CD14-positive monocyte (primary cell): ENCODE data around the gene SIRPB2. TPM values are rescaled to one million over a fixed set of nuclear protein-coding genes. Genes with fewer than 3 reads are reported as not detected.
A peak's percentile ranks its signal among the peaks of the same experiment; 100 is the strongest.

ENCODE experiments used
- DNase-seq, 3 donors: peaks; one replicate each; pipeline ENCODE4 v3.0.0-alpha.2; 2011 to 2022
- H2AFZ ChIP-seq: 2 replicates; pipeline ENCODE4 v1.6.0; 2012; ENCODE audit warnings: mild to moderate bottlenecking, low read depth, low read length, inconsistent platforms; ENCODE audit not compliant: insufficient read depth, poor library complexity, severe bottlenecking
- H3K27ac ChIP-seq, 2 donors: 1 replicate in 1 of 2; 2 replicates in 1 of 2; pipeline ENCODE4 v1.5.1; 2012 to 2013; ENCODE audit warnings: low read length in 2 of 2, control low read depth in 1 of 2, inconsistent platforms in 1 of 2, low read depth in 1 of 2, mild to moderate bottlenecking in 1 of 2
- H3K27me3 ChIP-seq, 2 donors: one replicate each; pipeline versions ENCODE4 v1.6.0 to v1.6.1; 2011 to 2013; ENCODE audit warnings: low read length in 2 of 2; ENCODE audit not compliant: control insufficient read depth in 2 of 2, insufficient read depth in 2 of 2
- H3K36me3 ChIP-seq, 2 donors: replicated peaks in 1 of 2; 1 replicate in 1 of 2; 2 replicates in 1 of 2; pipeline versions ENCODE4 v1.5.1 to v1.6.1; 2012 to 2013; ENCODE audit warnings: low read length in 2 of 2, control low read depth in 1 of 2, inconsistent platforms in 1 of 2, mild to moderate bottlenecking in 1 of 2; ENCODE audit not compliant: insufficient read depth in 2 of 2, control insufficient read depth in 1 of 2
- H3K4me1 ChIP-seq, 2 donors: 1 replicate in 1 of 2; 2 replicates in 1 of 2; pipeline versions ENCODE4 v1.5.1 to v1.6.1; 2012 to 2013; ENCODE audit warnings: low read length in 2 of 2, control low read depth in 1 of 2, inconsistent platforms in 1 of 2, mild to moderate bottlenecking in 1 of 2, moderate library complexity in 1 of 2; ENCODE audit not compliant: insufficient read depth in 2 of 2, control insufficient read depth in 1 of 2
- H3K4me2 ChIP-seq: replicated peaks from 2 replicates; pipeline ENCODE3; 2012; ENCODE audit warnings: low read length, moderate library complexity, mild to moderate bottlenecking; ENCODE audit not compliant: poor library complexity, severe bottlenecking; ENCODE audit errors: extremely low read depth
- H3K4me3 ChIP-seq, 3 experiments: fragments of 200-600 bp in 1 of 3; sonication (generic) in 1 of 3; replicated peaks in 1 of 3; 1 replicate in 2 of 3; 2 replicates in 1 of 3; pipeline ENCODE4 v1.5.1; 2011 to 2013; ENCODE audit warnings: low read length in 3 of 3, mild to moderate bottlenecking in 3 of 3, control low read depth in 2 of 3, low read depth in 2 of 3, inconsistent platforms in 1 of 3, moderate library complexity in 1 of 3
- H3K79me2 ChIP-seq: 2 replicates; pipeline ENCODE4 v1.6.0; 2012; ENCODE audit warnings: mild to moderate bottlenecking, control low read depth, inconsistent platforms, low read length, moderate library complexity; ENCODE audit not compliant: insufficient read depth
- H3K9ac ChIP-seq: 2 replicates; pipeline ENCODE4 v1.6.0; 2017; ENCODE audit warnings: low read length, mild to moderate bottlenecking; ENCODE audit not compliant: insufficient read depth, poor library complexity, severe bottlenecking
- H3K9me3 ChIP-seq, 2 donors: replicated peaks in 1 of 2; 1 replicate in 1 of 2; 2 replicates in 1 of 2; pipeline versions ENCODE4 v1.5.1 to v1.6.1; 2012 to 2013; ENCODE audit warnings: low read length in 2 of 2, control low read depth in 1 of 2; ENCODE audit not compliant: control insufficient read depth in 1 of 2, insufficient read depth in 1 of 2
- H4K20me1 ChIP-seq: 2 replicates; pipeline ENCODE4 v1.6.0; 2012; ENCODE audit warnings: mild to moderate bottlenecking, low read length, control low read depth, moderate library complexity; ENCODE audit not compliant: insufficient read depth
- H3K27ac Mint-ChIP-seq, 7 donors: one replicate each; pipeline ENCODE4 v1.8.0; 2020; ENCODE audit warnings: mild to moderate bottlenecking in 7 of 7, mixed read lengths in 7 of 7, moderate library complexity in 6 of 7, inconsistent platforms in 2 of 7
- H3K27me3 Mint-ChIP-seq, 3 donors: one replicate each; pipeline ENCODE4 v1.8.0; 2021 to 2022; ENCODE audit warnings: low read depth in 3 of 3, mild to moderate bottlenecking in 3 of 3, mixed read lengths in 3 of 3, moderate library complexity in 3 of 3, inconsistent platforms in 1 of 3
- H3K36me3 Mint-ChIP-seq, 2 donors: one replicate each; pipeline ENCODE4 v1.8.0; 2020; ENCODE audit warnings: mixed read lengths in 2 of 2, inconsistent platforms in 1 of 2, mild to moderate bottlenecking in 1 of 2
- H3K4me1 Mint-ChIP-seq: one replicate; pipeline ENCODE4 v1.8.0; 2020; ENCODE audit warnings: mild to moderate bottlenecking, mixed read lengths
- H3K4me3 Mint-ChIP-seq, 2 donors: one replicate each; pipeline ENCODE4 v1.8.0; 2020; ENCODE audit warnings: mild to moderate bottlenecking in 2 of 2, mixed read lengths in 2 of 2, moderate library complexity in 1 of 2
- H3K9me3 Mint-ChIP-seq, 7 donors: one replicate each; pipeline ENCODE4 v1.8.0; 2020 to 2022; ENCODE audit warnings: mixed read lengths in 7 of 7, mild to moderate bottlenecking in 6 of 7, moderate library complexity in 6 of 7, inconsistent platforms in 2 of 7
- WGBS: methylation state at CpG from one replicate; pipeline ENCODE4 v1.1.5; 2013; ENCODE audit warnings: missing lambda C conversion rate; ENCODE audit not compliant: insufficient coverage; 5-methylcytosine and 5-hydroxymethylcytosine counted together
- intact Hi-C, 2 donors: fragments of 100-400 bp; cut with micrococcal nuclease; formaldehyde crosslinking; loops; one replicate each; pipeline versions ENCODE4 v1.15.0 to v1.15.1; 2023
- polyA plus RNA-seq, 3 donors: library from polyadenylated mRNA; depleted of rRNA in 1 of 3; unstranded in 2 of 3; stranded (reverse) in 1 of 3; fragments of 300-500 nt in 2 of 3; fragments of >200 nt in 1 of 3; fragmentation: Illumina TruSeq in 2 of 3; gene quantifications; 1 replicate in 2 of 3; 2 replicates in 1 of 3; pipeline ENCODE4 v1.2.3, GENCODE V29; 2012 to 2021
- TF ChIP-seq, protein P1 (sequence below): fragments of 200-600 bp; IDR thresholded peaks from one replicate; pipeline ENCODE4 v1.8.0; 2022; ENCODE audit warnings: antibody characterized with exemption, mild to moderate bottlenecking

Gene SIRPB2
- polyA plus RNA-seq, 3 donors, result 81.5 to 174 (median 92.8) TPM

GRCh38 chr20:1450926-1451491, 40.2 kb downstream of the SIRPB2 start:
- Histone ChIP-seq H3K9me3 (no peaks in the 10 kb centered on the region), H3K4me2 (no peak overlapping the region), H3K4me3 (no peak overlapping the region), H3K27ac (no peak overlapping the region), H3K27me3 (no peaks in the 10 kb centered on the region), H3K36me3 (peaks cover 100% of the 10 kb centered on the region in 2 donors), H3K79me2 (peaks cover 5% of the 10 kb centered on the region), H3K4me1 (no peaks in the 10 kb centered on the region), H4K20me1 (peaks cover 100% of the 10 kb centered on the region), H2AFZ (no peak overlapping the region), H3K9ac (no peak overlapping the region)
- no peak for DNase-seq
- H3K4me3 Mint-ChIP-seq, result no peak overlapping the region
- no peaks in the 10 kb centered on the region for H3K27me3 Mint-ChIP-seq
- intact Hi-C loops, result no loop called here
- peak overlapping the region in 3 of 7 donors; percentile 2 to 78 (median 57) for H3K27ac Mint-ChIP-seq
- peaks cover 0 to 2% (median 0%) of the 10 kb centered on the region in 7 donors for H3K9me3 Mint-ChIP-seq
- H3K36me3 Mint-ChIP-seq, result peaks cover 92 to 100% of the 10 kb centered on the region in 2 donors
- TF ChIP-seq, protein P1, sequence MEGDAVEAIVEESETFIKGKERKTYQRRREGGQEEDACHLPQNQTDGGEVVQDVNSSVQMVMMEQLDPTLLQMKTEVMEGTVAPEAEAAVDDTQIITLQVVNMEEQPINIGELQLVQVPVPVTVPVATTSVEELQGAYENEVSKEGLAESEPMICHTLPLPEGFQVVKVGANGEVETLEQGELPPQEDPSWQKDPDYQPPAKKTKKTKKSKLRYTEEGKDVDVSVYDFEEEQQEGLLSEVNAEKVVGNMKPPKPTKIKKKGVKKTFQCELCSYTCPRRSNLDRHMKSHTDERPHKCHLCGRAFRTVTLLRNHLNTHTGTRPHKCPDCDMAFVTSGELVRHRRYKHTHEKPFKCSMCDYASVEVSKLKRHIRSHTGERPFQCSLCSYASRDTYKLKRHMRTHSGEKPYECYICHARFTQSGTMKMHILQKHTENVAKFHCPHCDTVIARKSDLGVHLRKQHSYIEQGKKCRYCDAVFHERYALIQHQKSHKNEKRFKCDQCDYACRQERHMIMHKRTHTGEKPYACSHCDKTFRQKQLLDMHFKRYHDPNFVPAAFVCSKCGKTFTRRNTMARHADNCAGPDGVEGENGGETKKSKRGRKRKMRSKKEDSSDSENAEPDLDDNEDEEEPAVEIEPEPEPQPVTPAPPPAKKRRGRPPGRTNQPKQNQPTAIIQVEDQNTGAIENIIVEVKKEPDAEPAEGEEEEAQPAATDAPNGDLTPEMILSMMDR, result no peak
- no peaks in the 10 kb centered on the region for H3K4me1 Mint-ChIP-seq

- Histone ChIP-seq H3K4me1 (no peaks in the 10 kb centered on the region), H3K27ac (no peak overlapping the region), H3K36me3 (peaks cover 100% of the 10 kb centered on the region in 2 donors), H3K4me3 (no peak overlapping the region), H3K79me2 (peaks cover 5% of the 10 kb centered on the region), H3K27me3 (no peaks in the 10 kb centered on the region), H4K20me1 (peaks cover 100% of the 10 kb centered on the region), H2AFZ (no peak overlapping the region), H3K4me2 (no peak overlapping the region), H3K9me3 (no peaks in the 10 kb centered on the region), H3K9ac (no peak overlapping the region)
- Mint-ChIP-seq H3K27ac (no peak overlapping the region), H3K4me1 (no peaks in the 10 kb centered on the region), H3K9me3 (peaks cover 0 to 2% (median 0%) of the 10 kb centered on the region in 7 donors), H3K4me3 (no peak overlapping the region), H3K27me3 (no peaks in the 10 kb centered on the region), H3K36me3 (peaks cover 94 to 100% of the 10 kb centered on the region in 2 donors)
- DNase-seq, result no peak
- 100% methylated on average over 4 of the region's 6 CpGs for WGBS
- TF ChIP-seq, protein P1, result no peak
- intact Hi-C loops, result no loop called here
These were observed 41.9 kb downstream of the SIRPB2 start for GRCh38 chr20:1449370-1449769.
